NCI-H1105 treated with DMSO at 0.1 percent for 48 hours (cell line): ENCODE measurements around the gene NDFIP2.
A peak's percentile ranks its signal among the peaks of the same experiment; 100 is the strongest.
"Not testable (repeated sequence)": the region's sequence is repeated elsewhere in the genome, so short reads cannot be mapped to it uniquely, and the experiment has no call there.

Experiments
- DNase-seq: peaks from one replicate; lab custom pipeline; 2025; lab: John Stamatoyannopoulos, UW

The NDFIP2 gene

GRCh38 chr13:79534596-79534995, 53.6 kb downstream of the NDFIP2 start:
- no peak for DNase-seq

- no peak for DNase-seq
Observed at GRCh38 chr13:79538757-79539156, 57.8 kb downstream of the NDFIP2 start.

GRCh38 chr13:79540504-79540903, 59.5 kb downstream of the NDFIP2 start:
- DNase-seq: no peak

GRCh38 chr13:79541426-79542049, 60.6 kb downstream of the NDFIP2 start:
- DNase-seq: peak; percentile 42

- DNase-seq: no peak
Observed at GRCh38 chr13:79543883-79544282, 62.9 kb downstream of the NDFIP2 start.

DNA sequence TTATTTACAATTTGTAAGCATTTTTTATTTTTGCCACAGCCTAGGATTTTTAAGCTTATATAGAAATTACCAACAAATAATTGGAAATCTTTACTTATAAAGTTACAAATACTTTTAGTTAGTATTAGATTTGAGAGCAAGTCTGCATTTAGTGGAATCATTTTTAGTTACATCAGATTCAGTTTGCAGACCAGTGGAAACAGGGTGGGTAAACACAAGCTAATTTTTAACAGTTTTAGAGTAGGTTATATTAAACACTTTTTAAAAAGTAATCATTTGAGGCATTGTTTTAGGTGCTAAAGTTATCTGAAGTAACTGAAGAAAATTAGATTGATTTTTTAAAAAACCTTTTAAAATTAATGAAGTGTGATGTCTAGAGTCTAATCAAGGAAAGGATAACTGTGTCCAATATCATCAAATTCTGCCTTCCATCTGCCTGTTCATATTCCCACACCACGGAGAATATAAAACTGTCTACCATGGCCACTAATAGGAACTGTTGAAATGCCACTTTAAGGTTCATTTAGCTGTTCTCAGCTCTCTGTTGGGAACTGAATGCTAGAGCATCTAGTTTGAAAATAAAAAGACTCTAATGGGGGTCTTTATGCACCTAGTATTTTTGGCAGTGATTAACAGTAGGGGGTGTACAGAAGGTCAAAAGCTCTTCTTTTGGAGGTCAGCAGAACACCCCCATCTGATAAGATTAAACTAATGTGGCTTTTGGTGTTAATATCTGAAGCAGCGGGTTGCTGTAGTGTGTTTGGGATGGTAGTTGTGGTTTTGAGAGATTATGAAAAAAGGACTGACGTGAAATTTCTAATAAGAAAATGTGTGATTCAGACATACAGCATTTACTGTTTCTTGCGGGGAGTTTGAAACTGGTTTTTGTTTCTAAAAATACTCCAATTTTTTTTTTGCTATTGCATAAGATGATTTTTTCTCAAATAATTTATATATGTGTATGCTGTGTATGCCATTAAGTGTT, 66.5 kb downstream of the NDFIP2 start:
- no peak for DNase-seq

DNA sequence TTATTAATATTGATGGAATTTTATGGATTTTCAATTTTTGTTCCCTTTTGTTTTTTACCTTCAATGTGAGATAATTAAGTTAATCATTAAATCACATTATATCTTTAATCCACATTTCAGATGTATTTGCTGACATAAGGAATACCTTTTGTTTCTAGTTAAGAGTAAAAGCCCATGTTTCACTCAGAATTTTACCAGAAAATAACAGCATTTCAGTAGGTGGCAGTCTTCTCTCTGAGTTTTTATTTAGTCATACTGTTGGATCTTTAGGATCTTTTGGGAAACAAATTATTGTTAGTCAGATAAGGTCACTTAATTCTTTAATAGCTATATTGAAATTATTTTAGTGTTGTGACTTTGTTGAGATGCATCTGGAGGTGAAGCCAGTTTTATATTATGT, 67.9 kb downstream of the NDFIP2 start:
- peak; percentile 17 for DNase-seq

DNA sequence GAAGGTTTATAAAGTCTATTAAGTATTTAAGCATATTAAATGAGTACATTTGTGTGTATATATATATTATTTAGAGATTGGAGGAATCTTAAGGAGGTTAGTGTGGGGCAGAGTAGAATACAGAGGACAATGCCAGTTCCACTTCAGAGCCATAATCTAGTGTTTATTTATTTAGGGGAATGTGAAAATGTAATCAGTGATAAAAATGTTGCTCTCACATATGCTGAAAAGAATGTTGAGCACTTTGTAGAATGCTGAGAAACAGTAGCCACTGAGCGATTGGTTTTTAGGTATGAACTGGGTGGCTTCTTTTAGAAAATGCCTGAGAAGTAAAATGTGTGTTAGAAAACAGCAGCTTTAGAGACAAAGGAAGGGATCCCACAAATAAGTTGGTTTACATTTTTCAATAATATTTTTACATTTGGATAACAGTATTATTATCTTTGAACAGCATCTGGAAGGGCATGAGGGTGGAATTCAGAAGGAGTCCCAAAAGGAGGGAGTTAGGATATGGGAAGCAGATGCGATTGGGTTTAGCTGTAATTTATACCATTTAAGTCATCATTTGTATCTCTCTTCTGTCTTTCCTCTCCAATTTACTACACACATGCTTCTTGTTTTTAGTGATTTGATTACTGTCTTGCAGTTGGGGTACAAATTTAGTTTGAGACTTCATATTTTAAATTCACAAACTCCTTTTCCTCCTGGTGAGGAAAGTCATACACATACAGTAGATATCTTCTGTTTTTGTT, 68.6 kb downstream of the NDFIP2 start:
- no peak for DNase-seq

DNA sequence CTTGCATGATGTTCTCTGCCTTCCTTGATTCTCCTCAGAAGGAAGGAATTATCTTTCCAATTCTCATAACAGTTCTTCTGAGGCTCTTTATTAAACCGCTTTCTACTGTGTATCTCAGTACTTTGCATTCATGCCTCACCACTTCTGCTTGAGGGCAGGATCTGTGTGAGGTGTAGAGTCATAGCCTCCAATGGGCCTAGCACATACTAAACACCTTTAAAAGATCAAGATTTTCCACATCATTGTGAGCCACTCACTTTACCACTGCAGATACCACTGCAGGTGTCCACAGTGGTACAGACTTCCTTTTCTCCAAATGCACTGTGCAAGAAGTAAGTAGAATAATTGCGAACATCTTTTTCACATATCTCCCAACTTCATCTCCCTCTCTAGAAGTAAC, 76.7 kb downstream of the NDFIP2 start:
- DNase-seq: no peak

GRCh38 chr13:79560954-79561353, 80.0 kb downstream of the NDFIP2 start:
- DNase-seq: no peak

DNA sequence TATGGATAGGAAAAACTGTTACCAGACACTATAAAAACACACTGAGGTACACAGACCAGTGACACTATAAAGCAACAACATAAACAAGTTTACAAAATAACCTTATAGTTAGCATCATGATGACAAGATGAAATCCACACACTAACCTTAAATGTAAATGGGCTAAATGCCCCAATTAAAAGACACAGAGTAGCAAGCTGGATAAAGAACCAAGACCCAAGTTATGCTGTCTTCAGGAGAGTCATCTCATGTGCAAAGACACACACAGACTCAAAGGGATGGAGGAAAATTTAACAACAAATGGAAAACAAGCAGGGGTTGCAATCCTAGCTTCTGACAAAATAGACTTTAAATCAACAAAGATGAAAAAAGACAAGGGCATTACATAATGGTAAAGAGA, 81.6 kb downstream of the NDFIP2 start:
- no peak for DNase-seq

DNA sequence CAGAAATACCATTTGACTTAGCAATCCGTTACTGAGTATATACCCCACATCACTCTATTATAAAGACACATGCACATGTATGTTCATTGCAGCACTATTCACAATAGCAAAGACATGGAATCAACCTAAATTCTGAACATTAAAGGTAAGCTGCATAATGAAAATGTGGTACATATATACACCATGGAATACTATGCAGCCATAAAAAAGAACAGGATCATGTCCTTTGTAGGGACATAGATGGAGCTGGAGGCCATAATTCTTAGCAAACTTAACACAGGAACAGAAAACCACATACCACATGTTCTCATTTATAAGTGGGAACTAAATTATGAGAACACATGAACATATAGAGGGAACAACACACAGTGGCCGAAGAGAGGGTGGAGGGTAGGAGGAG, 85.2 kb downstream of the NDFIP2 start:
- no peak for DNase-seq

DNA sequence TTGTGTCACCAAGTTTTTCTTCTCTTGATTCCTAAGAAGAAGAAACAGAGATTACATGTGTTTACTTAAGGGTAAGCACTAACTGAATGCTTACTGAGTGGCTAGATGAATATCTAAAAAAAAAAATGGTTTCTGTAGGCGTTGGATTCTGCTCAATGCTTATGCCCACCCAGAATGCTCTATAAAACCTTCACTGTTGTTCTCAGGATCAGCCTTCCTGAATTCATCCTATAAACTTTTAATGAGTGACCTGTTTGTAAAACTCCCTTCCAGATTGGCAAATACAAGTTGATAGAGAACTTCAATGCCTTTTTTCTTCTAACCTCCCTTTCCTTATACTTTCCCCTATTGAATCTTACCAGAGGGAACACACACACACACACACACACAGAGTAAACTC, 90.2 kb downstream of the NDFIP2 start:
- no peak for DNase-seq

DNA sequence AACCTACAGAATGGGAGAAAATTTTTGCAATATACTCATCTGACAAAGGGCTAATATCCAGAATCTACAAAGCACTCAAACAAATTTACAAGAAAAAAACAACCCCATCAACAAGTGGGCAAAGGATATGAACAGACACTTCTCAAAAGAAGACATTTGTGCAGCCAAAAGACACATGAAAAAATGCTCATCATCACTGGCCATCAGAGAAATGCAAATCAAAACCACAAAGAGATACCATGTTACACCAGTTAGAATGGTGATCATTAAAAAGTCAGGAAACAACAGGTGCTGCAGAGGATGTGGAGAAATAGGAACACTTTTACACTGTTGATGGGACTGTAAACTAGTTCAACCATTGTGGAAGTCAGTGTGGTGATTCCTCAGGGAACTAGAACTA, 92.9 kb downstream of the NDFIP2 start:
- DNase-seq: not testable (repeated sequence)

DNA sequence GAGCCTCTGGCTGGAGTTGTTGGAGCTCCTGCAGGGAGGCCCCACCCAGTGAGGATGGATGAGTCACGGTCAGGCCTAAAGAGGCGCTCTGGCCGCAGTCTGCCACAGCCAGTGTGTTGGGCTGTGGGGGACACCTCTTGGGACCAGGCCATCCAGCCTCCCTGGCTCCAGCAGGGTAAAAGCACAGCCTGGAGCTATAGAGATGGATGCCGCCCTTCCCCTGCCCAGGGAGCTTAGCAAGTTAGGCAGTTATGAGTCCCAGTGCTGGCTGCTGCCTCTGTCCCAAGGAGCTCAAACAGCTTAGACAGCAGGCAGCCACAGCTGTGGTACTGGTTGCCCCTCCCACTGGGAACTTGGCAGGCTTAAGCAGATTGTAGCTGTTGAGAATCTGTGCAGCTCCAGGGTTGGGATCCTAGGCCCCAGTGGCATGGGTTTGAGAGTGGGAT, 100.9 kb downstream of the NDFIP2 start:
- DNase-seq: no peak

DNA sequence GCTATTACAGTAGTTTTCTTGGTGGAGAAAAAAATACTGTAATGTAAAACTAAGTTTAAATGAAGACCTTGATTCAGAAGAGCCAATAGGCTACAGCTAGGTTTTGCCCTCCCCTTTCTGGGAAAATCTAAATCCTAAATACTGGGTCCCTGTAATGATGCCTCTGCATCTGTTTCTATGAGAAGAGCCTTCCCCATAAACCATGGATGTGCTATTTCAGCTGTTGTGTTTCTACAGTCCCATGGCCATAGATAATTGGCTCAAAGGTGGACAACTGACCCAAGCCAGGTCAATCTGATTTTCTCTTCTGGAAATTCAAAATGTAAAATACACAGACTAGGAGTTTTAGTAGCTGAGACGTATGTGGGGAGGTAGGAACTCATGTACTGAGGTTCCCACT, 101.9 kb downstream of the NDFIP2 start:
- no peak for DNase-seq

GRCh38 chr13:79585033-79585432, 104.1 kb downstream of the NDFIP2 start:
- DNase-seq: no peak

DNA sequence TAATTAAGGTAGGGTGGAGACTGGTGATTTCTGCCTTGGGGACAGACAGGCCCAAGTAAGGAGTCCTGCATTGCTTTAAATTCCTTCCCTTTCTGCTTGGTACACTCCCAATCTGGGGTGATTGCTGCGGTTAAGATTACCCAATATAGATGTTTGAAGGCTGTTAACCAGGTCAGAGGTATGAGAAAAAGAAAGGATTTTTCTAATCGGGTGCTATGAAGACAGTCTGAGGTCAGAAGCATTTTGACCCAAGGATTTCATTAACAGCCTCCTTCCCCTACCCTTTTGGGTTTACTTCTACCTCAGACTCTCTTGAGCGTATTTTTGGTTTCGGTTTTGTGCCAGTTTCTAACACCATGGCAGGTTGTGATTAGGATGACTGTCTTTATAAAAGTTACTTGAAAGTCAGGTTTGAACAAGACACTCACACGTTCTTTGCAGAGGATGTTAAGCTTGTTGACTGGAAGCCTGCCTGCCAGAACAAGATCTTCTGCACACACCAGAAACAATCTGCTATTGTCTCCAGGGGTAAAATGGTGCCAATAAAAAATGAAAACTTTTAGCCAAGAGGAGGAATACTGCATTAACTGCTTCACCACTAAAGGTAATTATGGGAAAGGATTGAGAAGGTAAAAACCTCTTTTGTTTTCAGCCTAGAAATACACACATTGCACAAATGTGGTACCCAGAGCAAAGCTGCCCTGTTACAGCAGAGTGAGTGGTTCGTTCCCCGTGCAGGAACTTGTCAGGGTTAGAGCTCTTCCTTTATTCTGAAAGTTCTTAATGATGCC, 108.8 kb downstream of the NDFIP2 start:
- DNase-seq: peak; percentile 2

- no peak for DNase-seq
Observed at GRCh38 chr13:79590394-79590676, 109.4 kb downstream of the NDFIP2 start.

DNA sequence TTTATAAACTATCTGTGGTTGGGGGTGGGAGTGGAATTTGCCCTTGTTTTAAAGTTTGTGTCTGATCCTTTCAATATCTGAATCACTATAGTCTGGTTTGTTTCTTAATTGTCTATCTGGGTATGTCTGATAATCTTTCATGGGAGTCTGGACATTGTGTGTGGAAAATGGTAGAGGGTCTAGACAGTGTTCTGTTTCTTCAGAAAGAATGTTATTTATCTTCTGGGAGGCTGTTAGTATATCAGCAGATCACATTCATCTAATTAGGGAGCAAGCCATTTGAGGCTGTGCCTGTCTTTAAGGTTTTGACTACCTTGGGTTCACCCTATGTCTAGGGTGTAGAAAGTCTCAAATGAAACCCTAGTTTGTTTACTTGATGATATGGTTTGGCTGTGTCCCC, 110.5 kb downstream of the NDFIP2 start:
- no peak for DNase-seq

DNA sequence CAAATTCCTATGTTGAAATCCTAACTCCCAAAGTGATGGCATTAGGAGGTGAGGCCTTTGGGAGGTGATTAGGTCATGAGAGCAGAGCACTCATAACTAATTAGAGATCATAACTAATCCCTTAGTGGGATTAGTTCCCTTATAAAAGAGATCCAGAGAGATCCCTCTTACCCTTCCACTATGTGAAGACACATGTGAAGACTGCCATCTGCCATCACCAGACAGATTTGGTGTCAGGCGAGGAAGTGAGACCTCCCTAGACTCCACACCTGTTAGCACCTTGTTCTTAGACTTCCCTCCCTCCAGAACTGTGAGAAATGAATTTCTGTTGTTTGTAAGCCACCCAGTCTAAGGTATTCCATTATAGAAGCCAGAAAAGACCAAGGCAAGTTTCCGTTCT, 112.2 kb downstream of the NDFIP2 start:
- no peak for DNase-seq

GRCh38 chr13:79593641-79594275, 112.8 kb downstream of the NDFIP2 start:
- DNase-seq: no peak
